ENCODE measurements around the gene TCF15. TPM values are rescaled to one million over a fixed set of nuclear protein-coding genes. Genes with fewer than 3 reads are reported as not detected.

TCF15 gene
- total and polyA plus RNA-seq, 11 donors, result 5.8 to 18.0 (median 10.0) TPM

GRCh38 chr20:592506-592905 lies 17.6 kb downstream of the TCF15 start:
- ATAC-seq (no peak), DNase-seq (no peak)
- Histone ChIP-seq H3K27me3 (no peaks in the 10 kb centered on the region), H3K4me3 (no peak overlapping the region), H3K4me1 (peaks cover 3 to 45% (median 25%) of the 10 kb centered on the region in 12 donors), H3K9me3 (no peaks in the 10 kb centered on the region), H3K36me3 (no peaks in the 10 kb centered on the region), H3K27ac (no peak overlapping the region)
- TF ChIP-seq CTCF (IDR thresholded peaks at IDR 0.05), result no peak
- 90 to 99% (median 93%) methylated on average over 7 of the region's 7 CpGs for WGBS, 4 donors
- intact Hi-C loops (cut with DNase I), result loop anchor here in 1 of 10 donors (2.0 kb wide), 1 partner anchor 18 kb away; no protein-coding TSS in a partner anchor

- no peak for DNase-seq
- Histone ChIP-seq H3K4me3 (no peak overlapping the region), H3K27ac (no peak overlapping the region), H3K4me1 (peaks cover 3 to 43% (median 25%) of the 10 kb centered on the region in 12 donors), H3K9me3 (no peaks in the 10 kb centered on the region), H3K27me3 (no peaks in the 10 kb centered on the region), H3K36me3 (no peaks in the 10 kb centered on the region)
- TF ChIP-seq POLR2A (IDR thresholded peaks at IDR 0.05), result no peak
- no peak for TF ChIP-seq CTCF (IDR thresholded peaks at IDR 0.05)
- WGBS, 4 donors, result 90 to 93% (median 91%) methylated on average over 5 of the region's 5 CpGs
- intact Hi-C loops (cut with DNase I), result loop anchor here in 1 of 10 donors (2.0 kb wide), 1 partner anchor 17 kb away; no protein-coding TSS in a partner anchor
- no peak for ATAC-seq
Measured at GRCh38 chr20:591941-592340, 18.2 kb downstream of the TCF15 start.

GRCh38 chr20:588932-589672 lies 21.0 kb downstream of the TCF15 start:
- H3K27ac ChIP-seq, result peak overlapping the region in 11 of 12 donors; percentile 29 to 93 (median 63)
- WGBS, 4 donors, result 59 to 73% (median 69%) methylated on average over 10 of the region's 10 CpGs
- H3K36me3 ChIP-seq, result no peaks in the 10 kb centered on the region
- DNase-seq (no peak), ATAC-seq (peak in 3 of 4 donors; percentile 9 to 46 (median 38))
- no peaks in the 10 kb centered on the region for H3K9me3 ChIP-seq
- no peaks in the 10 kb centered on the region for H3K27me3 ChIP-seq
- H3K4me3 ChIP-seq, result no peak overlapping the region
- H3K4me1 ChIP-seq, result peaks cover 3 to 37% (median 18%) of the 10 kb centered on the region in 12 donors
- no peak for TF ChIP-seq POLR2A (IDR thresholded peaks at IDR 0.05)
- peak in 2 of 12 donors; percentile 7 to 8 for TF ChIP-seq CTCF (IDR thresholded peaks at IDR 0.05)
- intact Hi-C loops (cut with DNase I), result loop anchor here in 1 of 10 donors (2.0 kb wide), 1 partner anchor 14 kb away; no protein-coding TSS in a partner anchor

- ATAC-seq (peak; percentile 24 to 71 (median 40)), DNase-seq (no peak)
- TF ChIP-seq POLR2A (IDR thresholded peaks at IDR 0.05) (no peak), CTCF (IDR thresholded peaks at IDR 0.05) (no peak)
- Histone ChIP-seq H3K9me3 (no peaks in the 10 kb centered on the region), H3K27me3 (no peaks in the 10 kb centered on the region), H3K27ac (peak overlapping the region in 11 of 12 donors; percentile 29 to 93 (median 63)), H3K4me3 (no peak overlapping the region), H3K4me1 (peaks cover 3 to 37% (median 18%) of the 10 kb centered on the region in 12 donors), H3K36me3 (no peaks in the 10 kb centered on the region)
- WGBS, 4 donors, result 19 to 29% (median 26%) methylated on average over 3 of the region's 3 CpGs
- intact Hi-C loops (cut with DNase I), result loop anchor here in 1 of 10 donors (2.0 kb wide), 1 partner anchor 14 kb away; no protein-coding TSS in a partner anchor
Measured at GRCh38 chr20:588476-588875, 21.6 kb downstream of the TCF15 start.

Data from heart left ventricle (tissue), 16 donors.